ENCODE measurements around the gene RIN2. TPM values are rescaled to one million over a fixed set of nuclear protein-coding genes. Genes with fewer than 3 reads are reported as not detected.

RIN2 gene
- polyA plus RNA-seq, 1 donor (not counting 4 experiments of a cell fraction or from before 2014, with no cell fraction given), result 40.1 TPM

DNA sequence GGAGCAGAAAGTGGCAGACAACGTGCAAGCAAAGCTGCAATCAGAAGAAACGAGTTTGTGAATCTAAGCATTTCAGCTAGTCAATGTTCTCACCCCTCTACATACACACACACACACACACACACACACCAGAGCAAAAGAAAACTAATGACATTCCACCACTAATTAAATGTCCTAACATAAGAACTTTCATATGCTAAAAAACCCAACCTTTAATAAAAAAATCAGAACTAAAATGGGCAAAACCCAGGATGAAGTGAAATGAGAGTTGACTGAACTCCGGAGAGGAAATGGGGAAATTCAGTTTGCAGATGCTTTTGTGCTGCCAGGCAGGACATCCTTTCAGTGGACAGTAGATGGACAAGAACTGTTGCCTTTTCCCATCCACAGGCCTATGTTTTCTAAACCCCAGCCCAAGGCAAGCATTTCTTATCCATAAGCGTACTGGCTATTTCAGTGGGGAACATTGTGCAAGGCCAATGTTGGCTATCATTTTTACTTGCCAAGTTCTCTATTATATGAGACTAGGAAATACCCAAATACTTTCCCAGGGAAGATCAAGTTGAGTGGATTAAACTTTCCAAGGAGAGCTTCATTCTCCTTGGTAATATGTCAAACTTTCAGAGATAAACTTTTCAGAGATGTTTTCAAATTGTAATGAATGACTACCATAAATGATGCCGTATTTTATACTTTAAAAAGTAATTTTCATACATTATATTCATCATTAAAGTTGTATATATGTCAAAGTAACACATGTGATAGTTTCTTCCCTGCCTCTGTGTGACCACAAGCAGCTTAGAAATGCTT, 27.3 kb downstream of the RIN2 start:
- FAIRE-seq, result no peak
- no peaks in the 10 kb centered on the region for H3K9me1 ChIP-seq (ENCODE audit: control insufficient read depth, extremely low read depth, insufficient read depth, low read length)
- H3K9me3 ChIP-seq (ENCODE audit: control insufficient read depth, low read depth, low read length), result no peaks in the 10 kb centered on the region
- peaks cover 38% of the 10 kb centered on the region for H3K4me1 ChIP-seq (ENCODE audit: control insufficient read depth, extremely low read depth, insufficient read depth, low read length)
- no peaks in the 10 kb centered on the region for H3K27me3 ChIP-seq (ENCODE audit: control insufficient read depth, extremely low read depth, insufficient read depth, low read length)
- H3K27ac ChIP-seq (ENCODE audit: control insufficient read depth, insufficient read depth, low read length), result peak overlapping the region; percentile 65
- dilution Hi-C loops (cut with MboI; ENCODE audit: extremely low pct_ligation_motif_present, low sequenced_read_pairs), result no loop called here
- H3K36me3 ChIP-seq (ENCODE audit: control insufficient read depth in 2 of 2, extremely low read depth in 1 of 2, insufficient read depth in 2 of 2, low read length in 2 of 2), result no peaks in the 10 kb centered on the region
- H4K20me1 ChIP-seq (ENCODE audit: control insufficient read depth, extremely low read depth, insufficient read depth, low read length), result no peaks in the 10 kb centered on the region
- no peaks in the 10 kb centered on the region for H3K79me2 ChIP-seq (ENCODE audit: control insufficient read depth, insufficient read depth, low read length)
- H2AFZ ChIP-seq (ENCODE audit: control insufficient read depth, low read length), result peak overlapping the region; percentile 30
- H3K4me3 ChIP-seq (ENCODE audit: control insufficient read depth in 2 of 3, extremely low read depth in 1 of 3, insufficient read depth in 2 of 3, low read depth in 1 of 3, low read length in 3 of 3), result peak overlapping the region in 1 of 3 experiments; percentile 8
- DNase-seq (ENCODE audit: low read depth, low spot score), result no peak
- no peak for TF ChIP-seq EZH2 (IDR thresholded peaks at IDR 0.05; ENCODE audit: low read length)
- TF ChIP-seq, protein P1, sequence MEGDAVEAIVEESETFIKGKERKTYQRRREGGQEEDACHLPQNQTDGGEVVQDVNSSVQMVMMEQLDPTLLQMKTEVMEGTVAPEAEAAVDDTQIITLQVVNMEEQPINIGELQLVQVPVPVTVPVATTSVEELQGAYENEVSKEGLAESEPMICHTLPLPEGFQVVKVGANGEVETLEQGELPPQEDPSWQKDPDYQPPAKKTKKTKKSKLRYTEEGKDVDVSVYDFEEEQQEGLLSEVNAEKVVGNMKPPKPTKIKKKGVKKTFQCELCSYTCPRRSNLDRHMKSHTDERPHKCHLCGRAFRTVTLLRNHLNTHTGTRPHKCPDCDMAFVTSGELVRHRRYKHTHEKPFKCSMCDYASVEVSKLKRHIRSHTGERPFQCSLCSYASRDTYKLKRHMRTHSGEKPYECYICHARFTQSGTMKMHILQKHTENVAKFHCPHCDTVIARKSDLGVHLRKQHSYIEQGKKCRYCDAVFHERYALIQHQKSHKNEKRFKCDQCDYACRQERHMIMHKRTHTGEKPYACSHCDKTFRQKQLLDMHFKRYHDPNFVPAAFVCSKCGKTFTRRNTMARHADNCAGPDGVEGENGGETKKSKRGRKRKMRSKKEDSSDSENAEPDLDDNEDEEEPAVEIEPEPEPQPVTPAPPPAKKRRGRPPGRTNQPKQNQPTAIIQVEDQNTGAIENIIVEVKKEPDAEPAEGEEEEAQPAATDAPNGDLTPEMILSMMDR (optimal IDR thresholded peaks at IDR 0.05 in 1 of 3, IDR thresholded peaks at IDR 0.05 in 1 of 3, conservative IDR thresholded peaks at IDR 0.05 in 1 of 3; ENCODE audit: extremely low read depth in 1 of 3, insufficient read depth in 2 of 3, low read length in 3 of 3), result no peak
- peak overlapping the region; percentile 61 for H3K9ac ChIP-seq (ENCODE audit: control insufficient read depth, extremely low read depth, insufficient read depth, low read length)
- H3K4me2 ChIP-seq (ENCODE audit: control insufficient read depth, extremely low read depth, insufficient read depth, low read depth, low read length), result peak overlapping the region; percentile 67

DNA sequence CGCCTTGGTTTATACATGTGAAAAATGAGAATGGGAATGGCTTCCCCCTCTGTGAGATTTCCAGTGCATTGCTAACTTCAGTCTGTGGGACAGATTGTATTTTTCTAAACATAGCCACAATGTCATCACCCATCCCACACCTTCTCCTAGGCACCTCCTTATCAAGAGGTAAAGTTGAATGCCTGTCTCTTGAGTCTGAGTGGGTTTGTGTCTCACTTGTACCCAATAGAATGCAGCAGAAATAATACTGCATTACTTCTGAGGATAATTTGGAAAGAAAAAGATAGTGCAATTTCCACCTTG, 27.9 kb downstream of the RIN2 start:
- TF ChIP-seq, protein P1 (optimal IDR thresholded peaks at IDR 0.05 in 1 of 3, IDR thresholded peaks at IDR 0.05 in 1 of 3, conservative IDR thresholded peaks at IDR 0.05 in 1 of 3; ENCODE audit: extremely low read depth in 1 of 3, insufficient read depth in 2 of 3, low read length in 3 of 3), result no peak
- TF ChIP-seq EZH2 (IDR thresholded peaks at IDR 0.05; ENCODE audit: low read length), result no peak
- H3K4me1 ChIP-seq (ENCODE audit: control insufficient read depth, extremely low read depth, insufficient read depth, low read length), result peaks cover 38% of the 10 kb centered on the region
- H4K20me1 ChIP-seq (ENCODE audit: control insufficient read depth, extremely low read depth, insufficient read depth, low read length), result no peaks in the 10 kb centered on the region
- H3K4me3 ChIP-seq (ENCODE audit: control insufficient read depth in 2 of 3, extremely low read depth in 1 of 3, insufficient read depth in 2 of 3, low read depth in 1 of 3, low read length in 3 of 3), result no peak overlapping the region
- no peaks in the 10 kb centered on the region for H3K27me3 ChIP-seq (ENCODE audit: control insufficient read depth, extremely low read depth, insufficient read depth, low read length)
- peak overlapping the region; percentile 65 for H3K27ac ChIP-seq (ENCODE audit: control insufficient read depth, insufficient read depth, low read length)
- peak overlapping the region; percentile 11 for H3K4me2 ChIP-seq (ENCODE audit: control insufficient read depth, extremely low read depth, insufficient read depth, low read depth, low read length)
- no peak overlapping the region for H3K9ac ChIP-seq (ENCODE audit: control insufficient read depth, extremely low read depth, insufficient read depth, low read length)
- FAIRE-seq (no peak), DNase-seq (ENCODE audit: low read depth, low spot score) (peak; percentile 4)
- H3K79me2 ChIP-seq (ENCODE audit: control insufficient read depth, insufficient read depth, low read length), result no peaks in the 10 kb centered on the region
- no peaks in the 10 kb centered on the region for H3K36me3 ChIP-seq (ENCODE audit: control insufficient read depth in 2 of 2, extremely low read depth in 1 of 2, insufficient read depth in 2 of 2, low read length in 2 of 2)
- H2AFZ ChIP-seq (ENCODE audit: control insufficient read depth, low read length), result no peak overlapping the region
- dilution Hi-C loops (cut with MboI; ENCODE audit: extremely low pct_ligation_motif_present, low sequenced_read_pairs), result no loop called here
- H3K9me1 ChIP-seq (ENCODE audit: control insufficient read depth, extremely low read depth, insufficient read depth, low read length), result no peaks in the 10 kb centered on the region
- H3K9me3 ChIP-seq (ENCODE audit: control insufficient read depth, low read depth, low read length), result no peaks in the 10 kb centered on the region

Measured in keratinocyte (primary cell).